Stimulated activated CD8-positive, alpha-beta memory T cell treated with anti-CD3 and anti-CD28 coated beads, Interleukin-7, amount 100 ng/mL, for 1 hour (primary cell): Measurements from ENCODE around the gene CASP7.
A peak's percentile ranks its signal among the peaks of the same experiment; 100 is the strongest.

Experiments
- DNase-seq, 2 donors: peaks; one replicate each; pipeline ENCODE4 v3.0.0-alpha.2; 2020; ENCODE audit warnings: low read depth in 2 of 2

CASP7 gene

DNA sequence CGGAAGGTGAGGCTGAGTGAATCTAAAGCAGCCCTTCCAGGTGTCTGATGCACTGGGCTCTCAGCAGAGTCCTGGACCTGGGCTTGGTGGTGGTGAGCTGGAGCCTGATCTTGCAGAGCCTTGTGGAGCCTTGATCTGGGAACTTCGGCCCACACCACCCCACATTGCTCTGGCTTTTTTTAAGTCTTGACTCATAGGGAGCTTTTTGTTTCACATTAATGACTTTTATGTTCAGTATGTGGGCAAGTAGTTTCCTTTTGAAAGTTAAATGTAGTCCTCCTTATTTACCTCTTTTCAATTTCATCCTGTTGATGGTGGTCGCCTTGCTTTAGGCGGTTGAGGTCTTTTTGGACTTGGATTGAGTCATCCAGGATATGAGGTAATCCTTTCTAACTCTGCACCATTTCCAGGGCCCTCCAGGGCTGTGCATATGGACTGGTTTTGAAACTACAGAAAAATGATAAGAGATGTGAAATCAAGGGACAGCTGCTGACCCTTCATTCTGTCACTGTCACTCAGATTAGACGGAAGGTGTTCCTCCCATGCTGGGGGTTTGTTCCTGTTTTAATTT, 12.9 kb upstream of the CASP7 start:
- no peak for DNase-seq

DNA sequence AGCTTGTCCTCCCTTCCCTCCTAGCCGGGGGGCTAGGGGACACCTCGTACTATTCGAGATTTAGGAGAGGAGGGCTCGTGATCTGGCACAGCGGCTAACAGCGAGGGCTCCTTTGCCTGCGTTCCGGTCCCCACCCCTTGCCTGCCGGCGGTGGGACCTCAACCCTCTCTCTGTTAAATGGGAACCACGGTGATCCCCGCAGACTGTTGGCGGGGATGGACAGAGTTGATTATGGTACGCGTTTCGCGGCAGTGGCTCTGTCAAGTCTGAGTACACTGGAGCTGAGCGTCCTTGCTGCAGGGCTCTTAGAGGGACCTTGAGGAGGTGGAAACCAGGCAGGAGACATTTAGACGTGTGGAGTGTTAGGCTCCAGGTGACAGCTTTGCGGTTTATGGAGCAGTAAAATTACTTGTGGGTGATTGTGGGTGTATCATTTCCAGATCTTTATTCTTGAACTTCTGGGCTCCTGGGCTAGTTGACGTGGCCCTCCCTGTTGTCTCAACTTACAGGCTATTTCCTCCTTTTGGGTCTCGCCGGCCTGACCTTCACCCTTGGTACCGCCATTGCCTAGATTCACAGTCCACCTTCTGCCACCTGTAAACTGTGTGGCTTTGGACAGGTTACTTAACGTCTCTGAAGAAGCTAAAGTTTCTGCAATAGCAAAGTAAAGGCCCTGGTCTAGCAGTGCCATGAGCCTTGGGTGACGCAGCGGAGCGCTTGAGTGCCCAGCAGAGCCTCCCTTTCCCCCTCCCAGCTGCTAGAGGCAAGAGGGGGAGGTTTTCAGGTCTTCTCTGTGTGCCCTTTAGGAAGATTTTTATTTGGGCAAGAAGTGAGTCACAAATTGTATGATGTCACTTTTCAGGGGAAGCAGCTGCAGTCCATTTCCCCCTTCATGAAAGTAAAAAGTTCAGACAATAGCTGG, 739 bp downstream of the CASP7 start:
- peak in 1 of 2 donors; percentile 12 for DNase-seq

DNA sequence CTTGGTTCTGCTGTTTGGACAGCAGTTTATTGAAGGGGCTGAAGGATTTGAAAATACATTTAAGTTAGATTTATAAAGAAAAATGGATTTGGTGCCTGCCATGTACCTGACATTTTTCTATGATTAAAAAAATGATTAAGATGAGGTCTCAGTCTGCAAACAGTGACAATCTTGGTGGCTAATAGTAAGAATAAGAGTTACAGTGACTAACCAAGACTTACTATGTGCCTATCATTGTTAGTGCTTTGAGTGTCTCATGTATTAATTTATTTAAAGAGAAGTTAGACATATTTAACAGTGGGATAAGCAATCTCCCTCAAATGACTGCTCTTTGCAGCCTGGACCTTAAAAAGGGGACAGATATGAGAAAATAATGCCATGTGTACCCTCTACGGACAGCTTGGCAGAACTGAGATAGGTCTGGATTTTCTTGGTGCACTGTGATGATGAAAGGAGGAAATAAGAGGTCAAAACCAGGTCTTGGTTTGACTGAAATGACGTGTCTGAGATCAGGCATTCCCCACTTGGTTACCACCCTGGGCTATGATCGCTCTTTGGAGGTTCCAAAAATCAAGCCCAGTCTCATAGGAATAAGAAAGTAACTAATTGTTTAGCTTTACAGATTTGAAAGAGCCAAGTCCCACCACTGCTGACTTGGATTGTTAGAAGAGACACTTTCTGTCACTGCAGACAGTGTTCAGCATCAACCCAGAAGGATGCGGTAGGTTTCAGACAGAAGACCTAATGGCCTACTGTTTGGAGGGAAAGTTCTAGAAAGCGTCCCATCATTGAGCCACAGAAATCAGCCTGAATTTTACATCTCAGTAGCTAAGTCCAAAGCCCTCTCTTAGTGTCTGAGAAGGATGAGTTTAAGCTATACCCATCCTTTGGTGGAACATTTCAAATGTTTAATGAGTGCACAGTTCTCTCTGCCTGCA, 2.1 kb downstream of the CASP7 start:
- DNase-seq, result no peak

DNA sequence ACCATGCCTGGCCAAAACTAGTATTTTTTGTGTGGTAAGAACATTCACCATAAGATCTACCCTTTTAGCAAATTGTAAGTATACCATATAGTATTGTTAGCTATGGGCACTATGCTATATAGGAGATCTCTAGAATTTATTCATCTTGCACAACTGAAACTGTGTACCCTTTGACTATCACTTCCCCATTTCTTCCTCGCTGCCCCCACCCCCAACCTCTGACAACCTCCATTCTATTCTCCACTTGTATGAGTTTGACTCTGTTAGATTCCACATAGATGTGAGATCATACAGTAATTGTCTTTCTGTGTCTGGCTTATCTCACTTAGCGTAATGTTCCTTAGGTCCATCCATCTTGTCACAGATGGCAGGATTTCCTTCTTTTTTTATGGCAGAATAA, 3.6 kb downstream of the CASP7 start:
- no peak for DNase-seq

DNA sequence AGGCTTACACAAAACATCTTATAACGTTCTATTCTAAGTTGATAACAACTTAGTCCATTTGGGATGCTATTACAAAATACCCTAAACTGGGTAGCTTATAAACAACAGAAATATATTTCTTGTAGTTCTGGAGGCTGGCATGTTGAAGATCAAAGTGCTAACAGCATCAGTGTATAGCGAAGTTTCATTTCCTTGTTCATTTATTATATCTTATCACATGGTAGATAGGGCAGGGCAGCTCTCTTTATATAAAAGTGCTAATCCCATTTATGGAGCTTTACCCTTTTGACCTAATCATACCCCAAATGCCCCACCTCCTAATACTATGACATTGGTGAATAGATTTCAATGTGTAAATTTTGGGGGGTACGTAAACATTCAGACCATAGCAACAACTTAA, 6.3 kb downstream of the CASP7 start:
- DNase-seq, result no peak

DNA sequence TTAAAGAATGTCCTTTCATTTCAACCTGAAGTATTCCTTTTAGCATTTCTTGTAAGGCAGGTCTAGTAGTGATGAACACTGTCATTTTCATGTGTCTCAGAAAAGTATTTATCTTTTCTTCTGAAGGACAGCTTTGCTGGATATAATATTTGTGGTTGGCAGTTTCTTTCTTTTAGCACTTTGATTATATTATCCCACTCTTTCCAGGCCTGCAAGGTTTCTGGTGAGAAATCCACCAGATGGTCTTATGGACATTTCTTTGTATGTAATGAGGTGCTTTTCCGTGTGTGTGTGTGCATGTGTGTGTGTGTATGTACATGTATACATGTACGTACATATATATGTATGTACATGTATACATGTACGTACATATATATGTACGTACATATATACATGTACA, 7.3 kb downstream of the CASP7 start:
- DNase-seq, result no peak

DNA sequence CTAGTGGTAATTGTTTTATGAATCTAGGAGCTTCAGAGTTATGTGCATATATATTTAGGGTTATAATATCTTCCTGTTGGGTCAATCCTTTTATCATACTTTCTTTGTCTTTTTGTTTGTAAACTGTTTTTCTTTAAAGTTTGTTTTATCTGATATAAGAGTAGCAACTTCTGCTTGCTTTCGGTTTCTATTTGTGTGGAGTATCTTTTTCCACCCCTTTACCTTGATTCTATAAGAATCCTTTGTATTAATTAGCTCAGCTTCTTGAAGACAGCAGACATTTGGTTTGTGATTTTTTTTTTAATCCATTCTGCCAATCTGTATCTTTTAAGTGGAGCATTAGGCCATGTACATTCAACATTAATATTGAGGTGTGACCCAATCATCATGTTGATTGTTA, 9.3 kb downstream of the CASP7 start:
- DNase-seq, result no peak

DNA sequence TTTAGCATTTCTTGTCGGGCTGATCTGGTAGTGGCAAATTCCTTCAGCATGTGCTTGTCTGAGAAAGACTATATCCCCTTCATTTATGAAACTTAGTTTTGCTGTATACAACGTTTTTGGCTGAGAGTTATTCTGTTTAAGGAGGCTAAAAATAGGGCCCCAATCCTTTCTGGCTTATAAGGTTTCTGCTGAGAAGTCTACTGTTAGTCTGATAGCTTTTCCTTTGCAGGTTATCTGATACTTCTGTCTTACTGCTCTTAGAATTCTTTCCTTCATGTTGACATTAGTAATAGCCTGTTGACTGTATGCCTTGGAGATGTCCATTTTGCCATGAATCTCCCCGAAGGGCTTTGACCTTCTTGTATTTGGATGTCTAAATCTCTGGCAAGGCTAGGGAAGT, 9.9 kb downstream of the CASP7 start:
- DNase-seq, result no peak

DNA sequence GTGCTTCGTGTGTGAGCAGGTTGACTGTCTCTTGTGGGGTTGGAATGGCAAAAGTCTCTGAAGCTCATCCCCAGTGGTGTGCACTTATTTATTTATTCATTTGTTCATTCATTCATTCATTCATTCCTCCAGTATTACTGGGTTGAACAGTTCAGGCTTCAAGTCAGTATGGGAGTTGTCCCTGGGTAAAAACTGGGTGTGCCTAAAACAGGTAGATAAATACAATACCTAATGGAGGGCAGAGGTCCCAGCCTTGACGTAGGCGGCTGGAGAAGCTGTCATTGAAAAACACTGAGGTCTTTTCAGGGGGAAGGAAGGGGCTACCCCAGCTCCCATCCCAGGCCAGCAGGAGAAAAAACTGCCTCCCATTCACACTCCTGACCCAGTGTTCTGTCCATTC, 11.0 kb downstream of the CASP7 start:
- no peak for DNase-seq

DNA sequence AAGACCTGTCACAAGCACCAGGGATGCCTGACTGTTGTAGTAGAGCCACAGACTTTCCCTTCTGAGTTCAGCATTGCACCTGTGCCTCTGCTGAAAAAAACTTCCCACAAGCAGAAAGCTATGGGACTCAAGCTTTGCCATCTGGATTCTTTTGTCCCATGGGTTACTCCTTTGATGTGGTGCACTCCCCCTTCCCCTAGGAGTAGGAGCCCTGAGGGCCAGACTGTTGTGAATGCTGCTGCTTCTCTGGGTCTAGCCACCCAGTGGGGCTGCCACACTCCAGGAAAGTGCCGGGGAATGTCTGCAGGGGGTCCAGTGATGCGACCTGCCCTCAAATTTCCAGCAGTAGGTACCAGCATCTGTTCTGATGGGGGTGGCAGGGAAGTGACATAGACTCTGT, 11.7 kb downstream of the CASP7 start:
- DNase-seq, result no peak

DNA sequence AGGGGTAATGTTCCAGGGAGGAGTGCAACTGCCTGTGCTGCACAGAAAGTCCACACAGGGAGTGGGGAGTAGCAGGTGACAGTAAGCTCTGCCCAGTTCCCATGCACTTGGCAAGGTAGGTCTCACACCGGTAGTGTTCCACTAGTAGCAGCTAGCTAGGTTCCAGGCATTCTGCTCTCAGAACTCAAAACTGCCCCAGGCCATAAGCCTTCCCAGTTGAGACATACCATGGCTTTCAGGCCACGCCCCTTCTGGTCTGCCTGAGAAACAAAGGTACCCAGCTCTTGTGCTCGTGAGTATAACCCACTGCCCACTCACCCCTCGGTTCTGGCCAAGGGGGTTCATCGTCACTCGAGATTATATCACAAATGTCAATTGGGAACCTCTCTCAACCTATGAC, 12.6 kb downstream of the CASP7 start:
- no peak for DNase-seq

DNA sequence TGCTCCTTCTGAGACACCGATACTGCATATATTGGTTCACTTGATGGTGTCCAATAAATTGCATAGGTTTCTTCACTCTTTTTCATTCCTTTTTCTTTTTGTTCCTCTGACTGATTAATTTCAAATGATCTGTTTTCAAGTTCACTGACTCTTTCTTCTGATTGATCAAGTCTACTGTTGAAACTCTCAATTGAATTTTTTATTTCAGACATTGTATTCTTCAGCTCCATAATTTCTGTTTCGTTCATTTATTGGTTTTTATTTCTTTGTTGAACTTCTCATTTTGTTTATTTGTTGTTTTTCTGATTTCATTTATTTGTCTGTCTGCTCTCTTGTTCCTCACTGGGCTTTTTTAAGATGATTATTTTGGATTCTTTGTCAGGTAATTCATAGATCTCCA, 13.6 kb downstream of the CASP7 start:
- DNase-seq, result no peak

DNA sequence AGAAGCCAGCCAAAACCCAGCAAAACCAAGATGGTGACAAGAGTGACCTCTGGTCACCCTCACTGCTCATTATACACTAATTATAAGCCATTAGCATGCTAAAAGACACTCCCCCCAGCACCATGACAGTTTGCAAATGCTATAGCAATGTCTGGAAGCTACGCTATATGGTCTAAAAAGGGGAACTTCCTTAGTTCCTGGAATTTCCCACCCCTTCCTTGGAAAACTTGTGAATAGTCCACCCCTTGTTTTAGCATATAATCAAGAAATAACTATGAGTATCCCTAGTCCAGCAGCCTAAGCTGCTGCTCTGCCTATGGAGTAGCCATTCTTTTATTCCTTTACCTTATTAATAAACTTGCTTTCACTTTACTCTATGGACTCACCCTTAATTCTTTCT, 16.0 kb downstream of the CASP7 start:
- DNase-seq, result no peak

DNA sequence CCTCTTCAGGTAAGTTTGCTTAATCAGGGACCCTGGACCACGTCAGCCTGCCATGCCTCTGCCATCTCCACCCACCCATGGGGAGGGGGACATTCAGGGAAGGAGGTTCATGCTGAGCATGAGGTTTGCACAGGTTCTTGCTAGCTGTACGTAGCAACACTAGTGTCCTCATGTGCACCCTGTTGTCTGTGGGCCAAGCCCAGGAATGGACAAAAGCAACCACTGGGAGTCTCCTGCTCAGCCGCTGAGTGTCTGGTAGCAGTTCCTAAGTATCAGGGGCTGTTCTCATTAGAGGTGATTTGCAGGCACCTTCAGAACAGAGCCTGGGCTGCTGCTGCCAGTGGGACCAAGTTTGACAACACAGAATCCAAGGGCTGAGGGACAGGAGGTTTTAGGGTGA, 17.9 kb downstream of the CASP7 start:
- no peak for DNase-seq

DNA sequence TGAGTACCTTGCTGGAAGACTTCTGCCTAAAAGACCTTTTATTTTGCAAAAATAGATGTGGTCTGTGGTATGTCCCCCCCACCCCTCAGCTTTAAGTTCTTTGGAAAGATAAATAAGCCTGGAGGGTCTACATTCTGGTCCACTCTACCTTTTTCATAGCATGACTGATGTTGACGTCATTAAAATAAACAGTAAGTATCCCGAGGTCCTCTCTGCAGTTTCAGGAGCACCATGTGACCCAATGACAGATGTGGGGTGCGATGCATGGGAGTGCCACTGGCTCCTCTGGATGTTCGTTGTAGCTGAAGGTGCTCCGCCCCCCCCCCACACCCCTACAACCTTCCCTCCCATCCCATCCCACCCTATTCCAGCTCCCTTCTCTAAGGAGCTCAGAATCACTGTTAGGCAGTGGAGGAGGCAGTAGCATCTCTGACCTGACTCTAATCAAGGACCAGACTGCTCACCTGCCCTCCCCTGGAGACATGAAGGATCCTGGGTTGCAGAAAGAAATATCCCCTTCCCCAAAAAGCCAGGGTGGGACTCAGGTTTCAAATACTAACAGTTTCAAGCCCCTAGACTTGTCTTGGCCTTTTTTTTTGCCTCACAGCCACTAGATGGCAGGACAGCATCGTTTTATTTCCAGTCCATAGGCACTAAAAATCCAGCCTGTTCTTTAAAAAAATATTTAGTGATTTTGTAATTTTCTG, 25.1 kb downstream of the CASP7 start:
- no peak for DNase-seq

DNA sequence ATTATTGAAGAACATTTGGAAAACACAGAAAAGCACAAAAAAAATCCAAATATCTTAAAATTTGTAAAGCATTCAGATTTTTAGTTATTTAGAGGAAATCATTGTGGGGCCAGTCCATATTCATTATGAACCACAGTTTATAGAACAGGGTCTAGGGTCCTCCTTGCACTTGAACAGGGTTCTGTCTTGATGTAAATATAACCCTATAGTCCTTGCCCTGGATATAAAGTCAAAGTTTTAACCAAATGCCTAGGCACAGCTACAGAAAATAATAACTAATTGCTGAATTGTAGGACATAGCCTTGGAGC, 25.6 kb downstream of the CASP7 start:
- no peak for DNase-seq

DNA sequence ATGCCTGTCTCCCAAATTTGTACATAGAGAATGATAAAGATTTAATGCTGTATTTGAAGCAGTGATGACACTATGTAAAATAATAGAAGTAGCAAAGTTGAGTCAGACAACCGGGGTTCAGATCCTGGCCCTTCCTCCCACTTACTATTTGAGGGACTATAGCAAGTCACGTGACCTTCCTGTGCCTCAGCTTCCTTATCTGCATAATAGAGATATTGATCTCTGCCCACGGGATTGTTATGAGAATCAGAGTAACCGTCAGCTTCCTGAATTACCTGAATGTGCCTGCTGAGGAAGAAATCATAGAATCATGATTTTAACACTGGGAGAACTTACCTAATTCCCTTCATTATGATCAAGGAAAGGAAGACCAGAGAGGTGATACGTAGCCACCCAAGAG, 26.9 kb downstream of the CASP7 start:
- DNase-seq, result no peak

DNA sequence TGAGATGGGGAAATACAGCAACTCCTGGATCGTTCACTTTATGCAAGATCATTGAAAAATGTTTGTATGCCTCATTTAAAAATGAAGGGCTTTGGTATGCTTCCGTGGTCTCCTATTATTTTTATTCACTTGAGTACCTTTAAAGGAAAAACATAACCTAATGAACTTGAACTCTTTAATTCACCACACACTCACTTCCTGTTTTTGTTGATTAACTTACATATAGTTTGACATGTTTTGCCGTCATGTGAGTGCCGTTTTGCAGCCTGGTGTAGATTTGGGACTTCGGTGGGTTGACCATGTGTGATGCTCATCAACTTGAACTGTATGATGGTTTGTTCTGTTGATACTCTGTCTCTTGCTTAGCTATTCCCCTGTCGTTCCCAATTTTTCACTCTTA, 28.9 kb downstream of the CASP7 start:
- no peak for DNase-seq

DNA sequence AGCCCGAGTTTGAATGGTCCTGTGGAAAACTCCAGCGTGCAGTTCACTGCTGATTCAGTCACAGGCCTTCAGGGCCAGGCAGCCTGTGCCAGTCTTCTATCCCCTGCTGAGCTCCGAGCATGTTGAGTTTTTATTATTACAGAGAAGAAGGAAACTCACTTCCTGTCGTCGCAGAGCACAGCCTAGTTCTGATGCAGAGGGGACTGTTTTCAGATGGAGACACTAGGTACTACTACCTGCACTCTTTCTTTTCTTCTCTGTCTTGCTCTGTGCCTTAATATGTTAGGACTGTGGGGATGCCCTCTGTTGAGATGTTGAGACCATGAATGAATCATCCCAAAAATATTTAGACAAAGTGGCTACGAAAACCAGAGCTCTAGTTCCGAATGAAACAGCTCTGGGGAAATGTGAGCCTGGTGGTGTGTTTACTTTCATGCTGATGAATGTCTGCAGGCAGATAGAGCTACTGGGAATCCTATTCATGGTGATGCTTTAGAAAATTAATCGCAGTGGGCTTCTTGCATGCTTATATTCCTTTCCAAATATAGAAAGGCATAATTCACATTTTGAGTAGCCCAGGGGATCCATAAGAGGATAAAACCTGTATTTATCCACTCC, 29.6 kb downstream of the CASP7 start:
- DNase-seq, result no peak

DNA sequence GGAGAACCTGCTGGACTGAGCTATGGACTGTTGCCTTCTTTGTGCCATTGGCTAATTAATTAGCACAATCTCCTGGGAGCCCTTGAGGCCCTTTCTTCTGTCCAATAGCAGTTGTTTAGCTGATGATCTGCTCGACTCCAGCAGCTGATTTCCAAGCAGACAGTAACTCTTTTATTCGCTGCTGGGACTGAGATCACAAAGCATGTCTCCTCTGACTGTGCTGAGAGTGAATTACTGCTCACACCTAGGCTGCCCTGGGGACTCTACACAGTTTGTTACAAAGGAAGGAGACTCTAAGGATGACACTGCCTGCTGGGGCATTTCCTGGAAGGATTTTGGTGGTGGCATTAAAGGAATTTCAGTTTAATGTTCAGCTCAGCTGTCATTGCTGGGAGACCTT, 31.4 kb downstream of the CASP7 start:
- DNase-seq, result no peak

DNA sequence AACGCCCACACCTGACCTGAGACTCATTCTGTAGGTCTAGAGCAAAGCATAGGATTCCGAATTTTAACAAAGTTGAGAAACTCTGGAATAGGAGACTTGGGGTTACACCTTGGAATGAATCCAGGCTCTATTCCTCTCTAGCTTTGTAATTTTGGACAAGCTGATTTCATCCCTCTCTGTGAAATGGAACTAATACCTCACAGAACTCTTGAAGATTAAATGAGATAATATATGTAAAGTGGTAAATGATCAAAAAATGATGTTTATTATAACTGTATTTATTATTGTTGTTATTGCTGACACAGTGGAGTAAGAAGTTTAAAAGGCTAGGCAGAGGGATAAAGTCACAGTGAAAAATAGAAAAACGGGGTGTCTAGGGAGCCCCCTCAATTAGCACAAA, 32.3 kb downstream of the CASP7 start:
- DNase-seq, result no peak
